Mesendoderm (in vitro differentiated cells): ENCODE results near the gene GDPD5.

Experiments
- DNase-seq: peaks from one replicate; pipeline ENCODE4 v3.0.0; 2013
- H2AK5ac ChIP-seq: 2 replicates; pipeline ENCODE4 v1.6.1; 2013; ENCODE audit warnings: low read length, inconsistent platforms
- H2BK120ac ChIP-seq: 2 replicates; pipeline ENCODE4 v1.6.1; 2013; ENCODE audit warnings: low read depth, mild to moderate bottlenecking, low read length, moderate library complexity, mixed read lengths
- H2BK15ac ChIP-seq: replicated peaks from 2 replicates; pipeline ENCODE4 v1.6.1; 2013; ENCODE audit warnings: low read depth, mild to moderate bottlenecking, moderate library complexity
- H2BK5ac ChIP-seq: 2 replicates; pipeline ENCODE4 v1.6.1; 2013; ENCODE audit warnings: low read length, inconsistent platforms
- H3K18ac ChIP-seq: 2 replicates; pipeline ENCODE4 v1.6.1; 2013; ENCODE audit warnings: mild to moderate bottlenecking, low read length, mixed read lengths
- H3K23ac ChIP-seq: one replicate; pipeline ENCODE4 v1.6.1; 2013; ENCODE audit warnings: low read length
- H3K27ac ChIP-seq: 2 replicates; pipeline ENCODE4 v1.5.1; 2013; ENCODE audit warnings: low read depth, mild to moderate bottlenecking, inconsistent platforms, low read length, moderate library complexity
- H3K27me3 ChIP-seq: 2 replicates; pipeline ENCODE4 v1.6.1; 2013; ENCODE audit warnings: low read length, control low read depth, mild to moderate bottlenecking, inconsistent platforms; ENCODE audit not compliant: insufficient read depth, poor library complexity
- H3K36me3 ChIP-seq: 2 replicates; pipeline ENCODE4 v1.6.1; 2013; ENCODE audit warnings: low read length, inconsistent platforms; ENCODE audit not compliant: control insufficient read depth, insufficient read depth
- H3K4ac ChIP-seq: one replicate; pipeline ENCODE4 v1.6.1; 2013; ENCODE audit warnings: low read depth, mild to moderate bottlenecking, low read length, moderate library complexity
- H3K4me1 ChIP-seq: 2 replicates; pipeline ENCODE4 v1.6.1; 2013; ENCODE audit warnings: low read depth, low read length, inconsistent platforms; ENCODE audit not compliant: control insufficient read depth
- H3K4me2 ChIP-seq: 2 replicates; pipeline ENCODE4 v1.6.1; 2013; ENCODE audit warnings: low read length
- H3K4me3 ChIP-seq: 2 replicates; pipeline ENCODE4 v1.5.1; 2013; ENCODE audit warnings: mild to moderate bottlenecking, low read length
- H3K56ac ChIP-seq: one replicate; pipeline ENCODE4 v1.6.1; 2013; ENCODE audit warnings: low read length
- H3K79me1 ChIP-seq: 2 replicates; pipeline ENCODE4 v1.6.1; 2013; ENCODE audit warnings: low read length, inconsistent platforms
- H3K79me2 ChIP-seq: 2 replicates; pipeline ENCODE4 v1.6.1; 2013; ENCODE audit warnings: mild to moderate bottlenecking, low read length; ENCODE audit not compliant: control insufficient read depth, insufficient read depth
- H3K9ac ChIP-seq: 2 replicates; pipeline ENCODE4 v1.6.1; 2013; ENCODE audit warnings: low read length, inconsistent platforms
- H4K5ac ChIP-seq: one replicate; pipeline ENCODE4 v1.6.1; 2013; ENCODE audit warnings: low read length
- H4K8ac ChIP-seq: one replicate; pipeline ENCODE4 v1.6.1; 2013; ENCODE audit warnings: low read depth, mild to moderate bottlenecking, control low read depth, low read length, moderate library complexity
- WGBS: extraction: QIAGEN DNeasy Blood & Tissue Kit; methylation state at CpG from one replicate; pipeline ENCODE4 v1.1.7; 2013; ENCODE audit warnings: low lambda C conversion rate, missing lambda C conversion rate; ENCODE audit not compliant: insufficient coverage; ENCODE audit errors: extremely low coverage; 5-methylcytosine and 5-hydroxymethylcytosine counted together

GDPD5 gene

GRCh38 chr11:75463106-75463774, 62.5 kb downstream of the GDPD5 start:
- no CpG with 5 or more reads among the region's 11 CpGs for WGBS

DNA sequence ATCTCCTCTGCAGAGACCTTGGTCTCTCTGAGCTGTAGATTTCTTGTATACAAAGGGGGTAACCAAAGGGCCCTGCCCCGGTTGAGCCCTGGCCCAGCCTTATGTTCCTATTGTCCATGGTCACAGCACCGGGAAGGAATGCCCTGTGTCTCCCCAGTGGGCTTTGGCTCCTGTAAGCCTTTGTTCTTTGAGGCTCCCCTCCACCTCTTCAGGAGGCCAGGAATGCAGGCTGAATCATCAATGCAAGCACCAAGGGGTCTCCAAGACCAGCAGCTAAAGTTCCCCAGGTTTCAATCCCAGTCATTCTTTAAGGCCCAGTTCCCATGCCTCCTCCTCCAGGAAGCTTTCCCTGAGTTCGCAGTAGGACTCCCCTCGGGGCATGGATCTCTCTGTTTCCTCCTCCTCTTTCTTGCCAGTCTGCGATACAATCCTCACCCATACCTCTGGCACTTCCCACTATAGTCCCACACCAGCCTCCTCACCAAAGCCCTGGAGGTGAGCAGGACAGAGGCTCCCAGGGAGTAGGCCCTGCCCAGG, 63.6 kb downstream of the GDPD5 start:
- Histone ChIP-seq H3K23ac (no peak overlapping the region), H2BK5ac (peak overlapping the region; percentile 51), H3K79me2 (no peaks in the 10 kb centered on the region), H3K36me3 (no peaks in the 10 kb centered on the region), H3K9ac (no peak overlapping the region), H3K4me1 (peaks cover 15% of the 10 kb centered on the region), H2BK15ac (no peak overlapping the region), H4K5ac (no peak overlapping the region), H2BK120ac (no peak overlapping the region), H3K4ac (no peak overlapping the region), H3K4me2 (no peak overlapping the region), H3K56ac (peak overlapping the region; percentile 17), H3K79me1 (no peaks in the 10 kb centered on the region), H3K4me3 (no peak overlapping the region), H4K8ac (no peak overlapping the region), H2AK5ac (no peak overlapping the region), H3K18ac (peak overlapping the region; percentile 44), H3K27ac (peak overlapping the region; percentile 25), H3K27me3 (no peaks in the 10 kb centered on the region)
- DNase-seq: peak; percentile 90
- WGBS: no CpG with 5 or more reads among the region's 5 CpGs

More at GRCh38 chr11:75463106-75463774, 62.5 kb downstream of the GDPD5 start:
- no peak overlapping the region for H2BK15ac ChIP-seq
- H3K4me2 ChIP-seq: no peak overlapping the region
- no peaks in the 10 kb centered on the region for H3K36me3 ChIP-seq
- H3K27me3 ChIP-seq: no peaks in the 10 kb centered on the region
- H4K5ac ChIP-seq: no peak overlapping the region
- H2AK5ac ChIP-seq: no peak overlapping the region
- no peak overlapping the region for H3K27ac ChIP-seq
- H3K56ac ChIP-seq: peak overlapping the region; percentile 50
- peaks cover 15% of the 10 kb centered on the region for H3K4me1 ChIP-seq
- peak; percentile 77 for DNase-seq
- H3K4me3 ChIP-seq: no peak overlapping the region
- H3K79me2 ChIP-seq: no peaks in the 10 kb centered on the region
- H3K79me1 ChIP-seq: no peaks in the 10 kb centered on the region
- H2BK120ac ChIP-seq: no peak overlapping the region
- H3K18ac ChIP-seq: no peak overlapping the region
- no peak overlapping the region for H2BK5ac ChIP-seq
- no peak overlapping the region for H4K8ac ChIP-seq
- H3K23ac ChIP-seq: no peak overlapping the region
- H3K9ac ChIP-seq: no peak overlapping the region
- no peak overlapping the region for H3K4ac ChIP-seq

DNA sequence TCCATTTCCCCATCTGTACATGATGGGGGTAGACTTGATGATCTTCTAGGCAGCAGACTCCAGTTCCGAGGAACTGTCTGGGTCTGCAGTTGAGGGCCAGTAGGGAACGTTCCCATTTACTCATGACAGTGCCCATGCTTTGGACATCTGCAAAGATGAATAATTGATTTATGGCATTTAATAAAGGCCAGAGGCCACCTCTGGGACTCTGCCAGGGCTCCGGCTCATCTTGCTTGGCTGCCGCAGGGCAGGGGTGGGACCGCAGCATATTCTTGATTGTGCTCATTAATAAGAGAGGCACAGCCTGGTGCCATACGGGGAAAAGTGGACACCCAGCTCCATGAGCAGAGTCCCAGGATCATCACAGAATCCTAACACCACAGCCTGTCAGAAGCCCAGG, 64.6 kb downstream of the GDPD5 start:
- Histone ChIP-seq H3K27ac (no peak overlapping the region), H3K79me2 (no peaks in the 10 kb centered on the region)

GRCh38 chr11:75456596-75457183, 69.1 kb downstream of the GDPD5 start:
- no peak for DNase-seq
- no peaks in the 10 kb centered on the region for H3K79me2 ChIP-seq
- H3K23ac ChIP-seq: no peak overlapping the region
- no peak overlapping the region for H3K56ac ChIP-seq
- H4K8ac ChIP-seq: no peak overlapping the region
- no CpG with 5 or more reads among the region's 14 CpGs for WGBS
- H2BK15ac ChIP-seq: no peak overlapping the region
- no peak overlapping the region for H3K18ac ChIP-seq
- no peak overlapping the region for H3K4ac ChIP-seq
- no peak overlapping the region for H3K4me2 ChIP-seq
- H3K9ac ChIP-seq: no peak overlapping the region
- H2BK120ac ChIP-seq: no peak overlapping the region
- no peak overlapping the region for H4K5ac ChIP-seq
- H3K4me3 ChIP-seq: no peak overlapping the region
- H3K27ac ChIP-seq: no peak overlapping the region
- H3K36me3 ChIP-seq: no peaks in the 10 kb centered on the region
- H3K27me3 ChIP-seq: no peaks in the 10 kb centered on the region
- no peaks in the 10 kb centered on the region for H3K79me1 ChIP-seq
- H2AK5ac ChIP-seq: no peak overlapping the region
- no peak overlapping the region for H2BK5ac ChIP-seq
- no peaks in the 10 kb centered on the region for H3K4me1 ChIP-seq

More for the DNA sequence above, 64.6 kb downstream of the GDPD5 start:
- H2BK5ac ChIP-seq: no peak overlapping the region
- no peak overlapping the region for H4K8ac ChIP-seq
- no peak overlapping the region for H3K4ac ChIP-seq
- H2BK15ac ChIP-seq: no peak overlapping the region
- H3K27me3 ChIP-seq: no peaks in the 10 kb centered on the region
- H3K79me1 ChIP-seq: no peaks in the 10 kb centered on the region
- no peak for DNase-seq
- H3K18ac ChIP-seq: no peak overlapping the region
- H2AK5ac ChIP-seq: no peak overlapping the region
- H3K56ac ChIP-seq: no peak overlapping the region
- H3K4me2 ChIP-seq: no peak overlapping the region
- H3K4me1 ChIP-seq: peaks cover 13% of the 10 kb centered on the region
- no peak overlapping the region for H3K4me3 ChIP-seq
- H3K9ac ChIP-seq: no peak overlapping the region
- no CpG with 5 or more reads among the region's 6 CpGs for whole genome bisulfite sequencing
- H3K23ac ChIP-seq: no peak overlapping the region
- no peak overlapping the region for H2BK120ac ChIP-seq
- H4K5ac ChIP-seq: no peak overlapping the region
- H3K36me3 ChIP-seq: no peaks in the 10 kb centered on the region

DNA sequence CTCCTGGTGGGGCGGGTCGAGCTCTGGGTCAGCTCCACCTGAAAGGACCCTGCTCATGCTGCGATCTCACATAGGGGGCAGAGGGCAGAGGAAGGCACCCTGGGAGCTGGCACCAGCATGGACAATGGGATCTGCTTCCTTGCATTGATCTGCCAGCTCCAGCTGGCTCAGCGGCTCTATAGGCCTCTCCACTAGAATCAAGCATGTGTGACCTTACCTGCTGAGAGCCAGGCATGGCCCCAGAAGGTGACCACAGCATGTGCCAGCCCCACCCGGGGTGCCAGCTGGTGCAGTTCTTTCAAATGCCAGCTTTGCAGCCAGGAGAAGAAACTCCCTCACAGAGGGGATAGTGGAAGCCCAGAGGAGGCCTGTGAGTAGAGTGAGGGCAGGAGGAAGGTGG, 70.8 kb downstream of the GDPD5 start:
- H3K23ac ChIP-seq: no peak overlapping the region
- H3K56ac ChIP-seq: no peak overlapping the region
- no CpG with 5 or more reads among the region's 5 CpGs for WGBS
- H4K5ac ChIP-seq: no peak overlapping the region
- H3K27me3 ChIP-seq: no peaks in the 10 kb centered on the region
- H3K9ac ChIP-seq: no peak overlapping the region
- H2BK5ac ChIP-seq: no peak overlapping the region
- H3K4ac ChIP-seq: no peak overlapping the region
- no peaks in the 10 kb centered on the region for H3K79me1 ChIP-seq
- DNase-seq: no peak
- no peak overlapping the region for H2BK120ac ChIP-seq
- no peaks in the 10 kb centered on the region for H3K79me2 ChIP-seq
- no peaks in the 10 kb centered on the region for H3K4me1 ChIP-seq
- no peak overlapping the region for H3K4me2 ChIP-seq
- H4K8ac ChIP-seq: no peak overlapping the region
- no peak overlapping the region for H3K18ac ChIP-seq
- no peak overlapping the region for H2AK5ac ChIP-seq
- H2BK15ac ChIP-seq: no peak overlapping the region
- no peak overlapping the region for H3K4me3 ChIP-seq
- H3K27ac ChIP-seq: no peak overlapping the region
- H3K36me3 ChIP-seq: no peaks in the 10 kb centered on the region
